T-helper 9 cell (primary cell): ENCODE data around the gene GSX1.
"Not testable (repeated sequence)": the region's sequence is repeated elsewhere in the genome, so short reads cannot be mapped to it uniquely, and the experiment has no call there.

Experiments
- DNase-seq: peaks from one replicate; pipeline ENCODE4 v3.0.0-alpha.2; 2020

The GSX1 gene

DNA sequence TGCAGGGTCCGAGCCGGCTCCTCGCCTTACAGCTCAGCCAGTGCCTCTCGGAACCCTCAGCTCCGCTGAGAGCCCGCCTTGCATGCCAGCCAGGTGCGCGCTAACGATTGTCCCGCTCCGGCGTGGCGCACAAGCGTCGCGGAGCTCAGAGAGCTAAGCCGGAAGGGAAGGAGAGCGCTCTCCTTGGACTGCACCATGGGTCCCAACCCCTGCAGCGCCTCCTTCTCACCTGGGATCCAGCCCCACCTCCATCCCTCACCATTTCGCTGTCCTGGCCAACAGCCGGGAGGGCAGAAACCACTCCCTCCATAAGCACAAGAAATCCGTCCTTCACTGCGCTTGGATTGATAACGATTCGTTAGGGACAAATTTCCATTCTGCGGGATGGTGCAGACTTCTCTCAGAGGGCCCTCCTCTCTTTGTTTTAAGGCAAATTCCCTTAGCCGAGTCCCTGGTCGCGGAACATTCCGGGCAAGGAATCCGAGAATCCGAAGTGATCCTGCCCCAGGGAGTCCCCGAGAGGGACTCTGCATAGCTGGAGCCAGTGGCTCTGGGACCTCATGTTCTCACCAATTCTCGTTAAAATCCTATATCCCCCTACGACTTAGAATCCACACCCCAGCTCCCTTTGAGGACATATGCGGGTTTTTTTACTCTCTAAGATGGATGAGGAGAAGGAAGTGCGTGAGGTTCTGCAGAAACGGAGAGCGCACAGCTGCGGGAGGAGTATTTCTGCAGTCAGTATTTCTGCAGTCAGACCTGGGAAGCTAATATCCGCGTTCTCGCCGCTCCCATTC is 2.8 kb downstream of the GSX1 start:
- DNase-seq = no peak

DNA sequence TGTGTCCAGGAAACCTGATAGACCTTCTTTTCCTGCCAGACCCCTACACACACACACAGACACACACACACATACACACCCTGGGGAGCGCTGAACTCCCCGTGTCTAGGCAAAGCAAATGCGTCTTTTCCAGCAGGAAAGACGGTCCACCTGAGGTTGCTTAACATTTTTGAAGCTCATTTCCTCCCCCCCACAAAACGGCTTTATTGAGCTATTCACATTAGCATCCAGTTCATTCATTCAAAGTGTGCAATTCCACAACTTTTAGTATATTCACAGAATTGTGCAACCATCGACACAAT is 3.4 kb downstream of the GSX1 start:
- no peak for DNase-seq

DNA sequence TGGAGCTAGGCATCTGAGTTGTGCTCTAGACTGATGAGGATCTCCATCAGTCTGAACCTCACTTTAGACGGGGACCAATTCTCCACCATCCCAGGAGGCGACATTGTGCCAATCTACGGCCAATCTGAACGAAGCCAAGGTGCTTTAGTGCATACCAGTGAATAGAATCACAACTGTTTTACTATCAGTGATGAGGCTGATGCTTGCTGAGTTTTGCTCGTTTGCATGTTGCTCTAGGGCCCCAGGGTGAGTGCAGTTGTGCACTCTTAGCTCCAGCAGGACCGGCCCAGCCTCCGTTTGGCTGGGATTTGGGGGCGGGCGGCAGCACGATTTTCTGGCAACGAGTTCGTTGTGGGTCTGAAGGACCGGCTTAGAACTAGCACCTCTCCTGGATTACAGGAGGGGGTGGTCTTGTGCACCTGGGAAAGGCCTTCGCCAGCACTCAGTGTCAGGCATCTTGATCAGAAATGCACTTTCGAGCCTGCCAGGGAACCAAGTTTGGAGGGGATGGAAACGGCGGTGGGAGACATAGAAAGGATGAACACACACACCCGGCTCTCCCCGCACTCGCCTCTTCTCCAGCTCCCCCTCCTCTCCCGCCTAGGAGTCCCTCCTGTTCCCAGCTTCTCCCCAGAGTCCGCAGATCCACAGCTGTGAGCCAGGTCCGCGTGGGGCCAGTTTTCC is 4.4 kb downstream of the GSX1 start:
- DNase-seq = no peak

DNA sequence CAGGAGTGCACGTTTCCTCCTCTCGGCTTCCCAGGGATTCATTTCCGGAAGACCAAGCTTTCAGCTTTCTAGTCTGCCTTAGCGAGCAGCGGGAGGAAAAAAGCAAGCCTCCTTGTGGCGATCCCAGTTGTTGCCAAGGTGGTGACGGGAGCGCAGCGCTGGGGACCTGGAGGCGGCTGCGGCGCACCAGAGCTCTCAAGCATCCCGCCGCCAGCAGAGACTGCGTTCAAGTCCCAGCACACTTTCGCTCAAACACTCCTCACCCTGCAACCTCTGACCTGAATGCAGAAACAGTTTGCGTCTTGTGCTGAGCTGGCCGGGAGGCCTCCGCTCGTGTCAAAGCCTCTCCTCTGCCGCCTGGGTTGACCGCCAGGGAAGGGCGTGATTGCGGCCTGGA is 4.9 kb downstream of the GSX1 start:
- DNase-seq = no peak

DNA sequence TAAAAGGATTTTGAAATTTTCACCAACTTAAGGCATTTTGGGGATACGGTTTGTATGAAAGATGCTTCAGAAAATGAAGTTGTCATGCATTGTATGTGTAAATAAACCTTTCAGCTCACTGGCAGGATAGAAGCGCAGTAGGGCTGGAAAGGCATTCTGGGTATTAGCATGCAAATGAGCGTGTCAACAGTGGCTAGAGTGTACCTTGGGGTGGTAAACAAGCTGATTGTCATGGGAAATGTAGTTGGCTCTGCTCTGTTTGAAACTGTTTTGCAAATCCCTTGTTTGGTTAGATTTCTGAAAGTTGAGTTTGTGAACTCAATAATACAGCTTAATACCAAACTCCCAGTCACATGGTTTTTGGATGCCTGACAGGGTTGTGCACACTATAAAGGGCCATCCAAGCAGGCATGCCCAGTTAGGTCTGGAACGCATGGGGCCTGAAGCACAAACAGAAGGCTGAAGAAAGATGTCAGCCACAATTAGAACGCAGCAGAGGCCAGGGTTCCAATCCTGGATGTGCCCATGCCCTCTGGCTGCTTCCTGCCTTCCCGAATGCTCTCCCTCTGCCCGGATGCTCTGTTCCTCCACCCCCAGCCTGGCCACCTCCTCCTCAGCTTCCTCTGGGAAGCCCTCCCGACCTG is 14.6 kb downstream of the GSX1 start:
- DNase-seq = no peak

DNA sequence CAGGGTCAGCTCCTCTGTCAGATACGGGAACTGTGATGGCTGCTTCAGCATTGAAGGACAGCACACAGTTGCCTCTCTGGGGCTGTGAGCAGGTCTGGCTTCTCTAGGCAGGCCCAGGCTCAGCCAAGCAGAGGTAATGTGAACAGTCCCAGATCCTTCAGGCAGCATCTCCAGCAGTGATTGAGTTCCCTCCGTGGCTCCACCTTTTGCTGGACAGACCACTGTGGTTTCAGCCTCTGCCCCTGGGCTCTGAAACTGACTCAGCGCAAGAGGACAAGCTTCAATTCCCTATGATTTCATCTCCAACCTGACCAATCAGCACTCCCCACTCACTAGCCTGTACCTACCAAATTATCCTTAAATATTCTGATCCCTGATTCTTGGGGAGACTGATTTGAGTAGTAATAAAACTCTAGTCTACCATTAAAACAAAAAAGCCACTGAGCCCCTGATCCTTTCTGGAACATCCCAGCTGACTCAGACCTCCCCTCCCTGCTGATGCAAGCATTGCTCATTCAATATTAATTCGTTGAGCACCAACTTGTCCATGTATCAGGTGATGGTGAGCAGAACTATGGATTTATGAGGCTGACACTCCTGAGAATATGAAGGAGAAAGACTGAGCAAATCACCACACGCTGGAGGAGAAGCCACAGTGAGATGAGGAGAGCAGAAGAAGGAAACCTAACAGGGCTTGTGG is 16.7 kb downstream of the GSX1 start:
- DNase-seq = no peak

DNA sequence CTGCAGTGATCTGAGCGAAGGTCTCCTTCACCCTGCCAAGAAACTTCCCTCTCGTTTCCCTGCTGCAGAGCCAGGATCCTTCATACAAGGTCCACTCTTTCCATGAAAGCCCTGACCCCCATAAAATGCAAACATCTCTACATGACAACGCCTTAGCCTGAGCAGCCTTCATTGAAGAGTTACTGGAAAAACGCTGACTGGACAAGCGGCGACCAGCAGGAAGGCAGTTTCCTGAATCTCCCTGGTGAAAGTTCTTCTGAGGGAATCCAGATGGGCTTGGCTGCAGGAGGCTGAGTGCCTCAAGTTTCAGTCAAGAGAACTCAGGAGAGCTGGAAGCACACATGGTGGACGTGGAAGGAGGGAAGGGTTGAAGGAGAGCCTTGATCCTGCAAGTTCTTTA is 17.7 kb downstream of the GSX1 start:
- no peak for DNase-seq

DNA sequence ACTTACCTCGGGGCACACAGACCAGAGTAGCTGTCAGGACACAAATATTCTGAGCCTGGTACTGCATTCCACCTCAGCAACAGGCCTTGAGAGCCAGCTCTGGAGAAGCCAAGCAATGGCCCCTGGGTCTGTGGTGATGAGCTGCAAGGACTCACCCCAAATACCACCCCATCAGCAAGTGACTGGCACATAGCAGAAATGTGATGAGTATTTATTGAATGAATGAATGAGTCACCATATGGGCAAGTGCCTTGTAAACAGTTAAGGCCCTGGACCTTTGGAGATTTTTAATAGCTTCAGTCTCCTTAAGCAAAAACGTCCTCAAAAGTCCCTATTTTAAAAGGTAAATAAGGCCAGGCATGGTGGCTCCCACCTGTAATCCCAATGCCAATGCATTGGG is 18.2 kb downstream of the GSX1 start:
- DNase-seq = no peak

DNA sequence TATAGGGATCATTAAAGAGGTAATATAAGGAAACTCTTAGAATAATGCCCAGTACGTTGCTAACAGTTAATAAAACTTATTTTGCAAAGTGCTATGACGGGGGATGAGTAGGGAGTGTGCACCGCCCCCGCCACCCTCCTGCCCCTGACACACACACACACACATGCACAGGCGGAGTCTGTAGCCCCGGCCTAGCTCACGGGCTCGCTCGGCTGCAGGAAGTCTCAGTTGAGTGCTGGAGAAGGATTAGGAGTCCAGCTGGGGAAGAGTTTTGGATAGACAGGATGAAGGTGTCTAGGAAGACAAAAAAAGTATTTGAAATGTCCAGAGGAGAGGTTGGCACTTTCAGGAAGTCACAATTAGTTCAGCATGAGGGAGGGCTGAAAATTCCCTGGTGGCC is 21.5 kb downstream of the GSX1 start:
- DNase-seq = no peak

DNA sequence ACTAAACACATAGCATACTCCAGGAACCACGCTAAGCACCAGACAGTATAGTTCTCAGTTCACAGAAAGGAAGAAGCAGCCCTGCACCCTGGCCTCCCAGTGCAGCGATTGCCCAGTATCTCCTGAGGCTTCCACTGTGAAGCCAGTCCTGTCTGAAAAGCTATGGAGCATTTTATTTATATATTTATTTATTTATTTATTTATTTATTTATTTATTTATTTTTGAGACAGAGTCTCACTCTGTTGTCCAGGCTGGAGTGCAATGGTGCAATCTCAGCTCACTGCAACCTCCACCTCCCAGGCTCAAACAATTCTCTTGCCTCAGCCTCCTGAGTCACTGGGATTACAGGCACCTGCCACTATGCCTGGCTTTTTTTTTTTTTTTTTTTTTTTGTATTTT is 25.5 kb downstream of the GSX1 start:
- DNase-seq = not testable (repeated sequence)

DNA sequence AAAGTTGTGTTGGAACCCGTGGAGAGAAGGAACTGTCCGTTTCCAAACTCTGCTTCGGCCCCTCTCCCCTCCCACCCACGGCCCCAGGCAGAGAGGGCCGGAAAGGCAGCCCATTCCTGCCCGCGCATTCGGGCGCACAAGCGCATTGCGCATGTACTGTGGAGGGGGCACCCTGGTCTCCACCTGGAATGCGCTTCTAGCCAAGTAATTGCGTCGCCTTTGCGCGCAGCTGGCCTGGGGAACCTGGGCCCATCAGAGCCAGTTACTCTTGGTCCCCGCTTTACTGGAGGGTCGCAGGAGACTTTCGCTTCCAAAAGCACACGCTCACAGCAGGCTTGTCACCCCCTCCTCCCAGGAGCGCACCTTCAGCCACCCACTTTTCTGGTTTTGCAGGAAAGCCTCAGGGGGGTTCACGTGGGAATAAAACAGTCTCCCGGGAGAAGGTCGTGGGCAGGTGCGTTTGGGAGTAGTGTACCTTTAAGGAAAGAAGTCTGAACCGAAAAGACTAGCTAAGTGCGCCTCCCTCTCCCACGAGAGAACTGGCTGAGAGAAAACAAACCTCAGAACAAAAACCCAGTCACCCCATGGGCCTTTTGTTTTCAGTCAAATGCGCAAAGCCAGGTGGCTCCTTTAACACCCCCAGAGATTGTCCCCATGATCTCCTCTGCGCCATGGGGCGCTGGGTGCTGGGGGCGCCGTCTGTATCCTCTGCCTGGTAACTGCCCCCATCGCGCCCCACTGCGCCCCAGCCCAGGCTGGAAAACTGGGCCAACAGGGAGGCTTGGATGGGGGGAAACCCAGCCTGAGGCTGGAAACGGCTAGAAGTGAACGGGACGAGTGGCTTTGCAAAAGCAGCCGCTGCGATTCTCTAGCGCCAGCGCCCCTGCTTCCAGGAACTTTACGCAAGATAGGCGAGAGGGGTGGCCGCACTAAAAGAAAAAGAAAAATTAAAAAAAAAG is 28.5 kb downstream of the GSX1 start:
- no peak for DNase-seq

DNA sequence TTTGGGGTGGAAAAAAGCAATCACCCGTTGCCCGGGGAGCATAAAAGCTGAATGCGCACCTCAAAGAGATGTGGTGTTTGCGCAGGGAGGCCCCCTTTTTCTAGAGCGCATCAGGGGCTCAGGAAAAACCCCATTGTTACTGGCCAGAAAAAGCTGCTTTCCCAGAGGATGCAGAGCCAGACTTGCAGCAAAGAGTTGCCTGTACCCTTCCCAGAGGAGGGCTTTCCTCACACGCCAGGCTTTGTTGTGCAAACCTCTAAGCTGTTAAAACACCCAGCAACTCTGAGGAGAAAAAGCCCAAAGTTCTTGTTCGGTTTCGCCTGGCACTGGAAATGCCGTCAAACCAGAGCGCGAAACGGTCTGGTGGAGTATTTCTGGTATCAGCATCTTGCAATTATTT is 29.3 kb downstream of the GSX1 start:
- DNase-seq = no peak

DNA sequence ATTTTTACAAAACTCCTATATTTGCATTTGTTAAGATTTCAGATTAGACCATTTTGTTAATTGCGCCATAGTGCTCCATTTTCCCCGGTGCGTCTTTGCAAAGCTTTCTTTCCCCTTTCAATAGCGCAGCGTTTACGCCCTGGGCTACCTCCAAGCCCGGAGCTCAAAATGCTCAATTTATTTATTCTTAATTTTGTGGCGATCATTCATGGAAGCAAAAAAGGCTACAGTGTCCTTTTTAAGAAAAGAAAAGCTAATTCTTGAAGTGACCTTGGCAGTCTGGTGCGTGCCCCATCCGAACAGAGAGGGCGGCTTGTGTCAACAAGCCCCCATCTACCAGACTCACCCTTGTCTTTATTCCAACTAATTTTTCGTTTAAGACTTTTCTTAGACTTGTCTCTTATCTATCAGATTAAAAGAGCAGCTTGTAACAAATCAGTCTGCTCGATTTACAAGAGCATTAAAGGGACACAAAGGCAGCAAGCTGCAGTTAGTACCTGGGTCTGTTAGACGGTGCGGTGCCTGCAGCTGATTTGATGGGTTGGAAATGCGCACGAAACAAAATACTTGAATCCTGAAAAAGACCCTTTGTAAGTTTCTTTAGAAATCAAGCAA is 30.1 kb downstream of the GSX1 start:
- no peak for DNase-seq

DNA sequence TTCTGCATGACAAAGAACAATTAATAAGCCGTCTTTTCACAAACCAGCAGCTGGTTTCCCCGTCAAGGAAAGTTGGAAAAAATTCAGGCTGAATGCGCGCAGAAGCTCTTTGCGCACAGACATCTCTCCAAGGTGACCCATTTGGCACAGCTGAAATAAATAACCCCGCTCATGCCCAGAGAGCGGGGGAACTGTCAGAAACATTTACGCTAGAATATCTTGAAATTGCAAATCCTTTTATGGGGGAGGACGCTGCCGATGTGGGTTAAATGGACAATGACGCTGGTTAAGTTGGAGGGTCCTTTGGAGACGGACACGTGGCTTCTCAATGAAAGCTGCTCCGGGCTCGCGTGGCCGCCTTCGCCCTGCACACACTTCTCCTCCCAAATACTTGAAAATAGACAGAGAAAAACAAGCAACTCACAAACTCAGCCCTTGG is 30.6 kb downstream of the GSX1 start:
- no peak for DNase-seq

DNA sequence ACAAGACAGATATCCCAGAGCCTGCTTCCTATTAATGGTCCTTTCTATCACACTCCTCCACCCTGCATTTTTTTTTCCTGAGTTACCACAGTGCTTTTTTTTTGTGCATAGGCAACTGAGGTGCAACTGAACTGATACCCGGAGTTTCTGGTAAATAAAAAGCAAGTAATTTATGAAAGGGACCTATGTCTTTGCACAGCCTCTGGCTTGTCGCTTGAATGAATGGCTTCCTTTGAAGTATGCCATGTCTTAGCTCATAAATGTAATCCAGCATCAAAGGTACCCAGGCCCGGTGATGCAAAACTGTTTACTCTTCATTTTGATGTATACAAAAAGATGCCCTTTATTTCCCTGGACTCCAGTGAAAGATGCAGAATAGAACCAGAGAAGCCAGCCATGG is 31.8 kb downstream of the GSX1 start:
- no peak for DNase-seq

DNA sequence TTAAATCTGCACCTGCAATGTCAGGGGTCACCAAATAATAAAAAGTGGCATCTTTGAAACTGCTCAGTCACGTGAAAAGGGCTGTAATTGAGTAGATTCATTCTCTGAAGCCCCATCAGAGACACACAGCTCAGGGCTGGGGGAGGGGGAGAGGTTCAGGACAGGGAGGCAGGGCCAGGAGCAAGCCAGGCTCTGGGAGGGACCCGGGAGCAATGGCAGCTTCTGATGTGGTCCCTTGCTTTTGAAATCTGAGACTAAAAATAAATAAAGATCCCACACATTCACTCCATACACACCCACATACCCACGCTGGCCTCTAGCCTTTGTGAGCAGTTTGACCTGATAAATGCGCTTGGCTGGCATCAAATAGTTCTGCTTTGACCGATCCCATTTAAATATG is 32.8 kb downstream of the GSX1 start:
- no peak for DNase-seq

DNA sequence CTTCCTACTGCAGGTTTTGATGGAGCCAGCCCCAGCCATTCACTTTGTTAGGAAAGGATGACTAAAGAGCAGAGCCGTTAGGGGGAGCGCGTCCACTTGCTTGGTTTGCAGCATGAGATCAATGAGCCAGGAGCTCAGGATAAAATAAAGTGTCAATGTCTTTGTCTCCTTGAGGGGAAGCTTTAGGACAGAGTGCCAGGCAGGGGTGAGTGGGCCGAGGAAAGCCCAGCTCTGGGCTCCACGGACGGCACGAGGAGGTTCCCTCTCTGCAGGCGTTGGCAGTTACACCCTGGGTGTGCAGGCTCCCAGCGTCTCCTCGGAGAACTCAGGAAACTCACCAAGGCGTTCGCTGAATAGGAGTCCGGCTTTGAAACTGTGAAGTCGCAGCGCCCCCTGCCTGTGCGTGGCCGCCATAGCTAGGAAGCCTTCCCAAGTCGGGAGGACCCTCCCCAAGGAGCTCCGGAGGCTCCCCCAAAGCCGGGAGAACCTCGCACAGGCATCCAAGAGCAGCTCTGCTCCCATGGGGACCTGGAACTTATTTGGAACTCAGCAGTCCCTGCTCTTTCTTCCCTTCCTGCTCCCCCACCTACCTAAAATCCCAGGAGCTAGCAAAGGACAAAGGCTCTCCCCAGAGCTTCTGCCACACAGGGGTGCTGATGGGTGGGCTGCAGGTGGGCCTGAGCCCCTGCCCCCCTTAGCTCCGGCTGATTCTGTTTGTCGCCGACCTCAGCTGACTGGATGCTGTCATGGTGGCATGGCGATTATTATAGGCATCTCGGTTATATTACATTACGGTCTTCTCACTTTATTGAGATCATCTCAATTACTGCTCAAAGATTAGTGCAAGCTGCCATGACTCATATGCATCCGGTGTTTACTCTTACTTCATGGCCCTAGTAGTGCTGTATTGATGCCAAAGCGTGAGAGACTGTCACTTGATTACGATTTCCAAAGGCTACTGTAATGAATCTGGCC is 34.4 kb downstream of the GSX1 start:
- DNase-seq = peak; percentile 63

DNA sequence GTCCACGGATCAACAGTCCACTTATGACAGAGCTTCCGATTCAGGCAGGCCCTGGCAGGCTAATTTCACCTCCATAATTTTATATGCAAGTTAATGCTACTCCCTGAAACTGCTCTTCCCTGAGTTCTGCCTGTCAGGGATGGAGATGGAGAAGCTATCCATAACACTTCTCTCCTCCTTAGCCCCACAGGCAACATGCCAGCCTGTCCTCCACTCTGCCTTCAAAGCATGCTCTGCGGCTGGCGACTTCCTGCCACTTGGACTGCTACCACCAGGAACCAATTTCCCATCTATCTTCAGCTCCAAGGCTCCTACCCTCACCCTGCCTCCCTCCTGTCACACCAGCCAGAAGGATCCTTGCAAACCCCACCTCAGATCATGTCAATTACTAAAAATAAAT is 35.4 kb downstream of the GSX1 start:
- DNase-seq = no peak

DNA sequence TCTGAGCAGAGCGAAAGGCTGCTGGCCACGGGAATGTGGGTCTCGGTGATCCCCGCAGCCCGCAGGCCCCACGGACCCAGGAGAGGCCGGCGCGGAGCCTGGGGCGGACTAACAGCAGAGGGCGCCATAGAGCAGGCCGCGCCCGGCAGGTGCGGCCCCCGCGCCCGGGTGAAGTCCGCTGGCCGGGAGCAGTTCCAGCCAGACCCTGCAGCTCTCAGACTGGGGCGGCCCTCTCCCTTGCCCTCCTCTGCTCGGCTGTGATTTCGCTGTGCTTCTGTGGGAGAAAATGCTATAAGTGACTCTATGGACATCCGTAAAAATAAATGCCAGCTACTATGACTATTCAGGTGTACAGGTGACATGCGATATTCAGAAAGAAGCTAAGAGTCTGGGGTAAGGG is 37.7 kb downstream of the GSX1 start:
- DNase-seq = peak; percentile 59

DNA sequence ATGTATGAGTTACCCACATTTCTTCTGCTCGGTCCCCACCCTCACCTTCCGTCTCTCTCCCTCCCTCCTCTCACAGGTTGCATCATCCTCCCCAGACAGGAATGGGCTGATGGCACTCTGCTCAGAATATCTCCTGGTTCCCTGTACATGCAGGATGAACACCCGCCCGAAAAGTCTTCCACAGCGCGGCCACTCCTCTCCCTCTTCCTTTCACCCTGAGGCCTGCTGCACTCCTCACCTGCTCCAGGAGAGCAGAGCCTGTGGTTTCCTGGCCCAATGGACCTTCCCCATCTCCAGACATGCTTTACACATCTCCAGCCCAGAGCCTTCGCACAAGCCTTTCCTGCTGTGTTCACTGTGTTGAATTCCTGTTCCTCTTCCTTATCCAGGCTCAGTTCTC is 40.9 kb downstream of the GSX1 start:
- no peak for DNase-seq

DNA sequence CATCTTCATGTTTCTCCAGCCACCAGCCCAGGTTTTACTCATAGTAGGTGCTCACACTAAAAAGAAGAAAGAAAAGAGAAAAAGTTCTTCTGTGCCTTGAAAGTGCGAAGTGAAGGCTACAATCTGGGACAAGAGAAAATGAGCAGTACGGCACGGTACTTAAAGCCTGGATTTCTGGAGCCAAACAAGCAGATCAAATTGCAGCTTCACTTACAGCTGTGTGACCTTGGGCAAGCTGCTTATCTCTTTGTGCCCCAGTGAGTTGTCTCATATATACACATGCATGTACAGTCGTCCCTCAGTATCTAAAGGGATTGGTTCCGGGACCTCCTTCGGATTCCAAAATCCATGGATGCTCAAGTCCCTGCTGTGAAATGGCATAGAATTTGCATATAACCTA is 41.8 kb downstream of the GSX1 start:
- no peak for DNase-seq
